Naive thymus-derived CD4-positive, alpha-beta T cell (primary cell): Measurements from ENCODE around the gene CORO2B. TPM values are rescaled to one million over a fixed set of nuclear protein-coding genes. Genes with fewer than 3 reads are reported as not detected.

Source experiments
- ATAC-seq: fragments of 150-1000 bp; cut with Tn5 transposase; 2 replicates; pipeline ENCODE4 v1.10.0; 2021; ENCODE audit warnings: mild to moderate bottlenecking, moderate library complexity
- CTCF ChIA-PET: fragments of 350-600 bp; sonication (Branson Sonifier 250); formaldehyde crosslinking; loops from one replicate; lab custom pipeline; 2021; ENCODE audit warnings: antibody characterized with exemption; lab: Charles Lee
- POLR2A ChIA-PET: fragments of 350-600 bp; sonication (Branson Sonifier 250); formaldehyde crosslinking; loops from one replicate; lab custom pipeline; 2021; ENCODE audit warnings: antibody characterized with exemption, inconsistent platforms; lab: Charles Lee
- DNase-seq, 9 donors: peaks; one replicate each; pipeline versions ENCODE4 v3.0.0 to v3.0.0-alpha.2; 2020 to 2022; ENCODE audit warnings: mixed read lengths in 1 of 9
- H3K27ac ChIP-seq: one replicate; pipeline ENCODE4 v1.7.0; 2013; ENCODE audit warnings: mild to moderate bottlenecking, low read depth, low read length, moderate library complexity
- H3K27me3 ChIP-seq, 2 donors: one replicate each; pipeline ENCODE4 v1.7.0; 2013; ENCODE audit warnings: low read length in 2 of 2, mild to moderate bottlenecking in 2 of 2, moderate library complexity in 2 of 2; ENCODE audit not compliant: control insufficient read depth in 2 of 2, insufficient read depth in 2 of 2
- H3K36me3 ChIP-seq, 3 experiments: 1 replicate in 2 of 3; 2 replicates in 1 of 3; pipeline ENCODE4 v1.7.0; 2013; ENCODE audit warnings: low read length in 3 of 3, mild to moderate bottlenecking in 3 of 3, moderate library complexity in 1 of 3; ENCODE audit not compliant: insufficient read depth in 3 of 3, control insufficient read depth in 2 of 3
- H3K4me1 ChIP-seq, 2 donors: one replicate each; pipeline ENCODE4 v1.7.0; 2013; ENCODE audit warnings: low read length in 2 of 2, mild to moderate bottlenecking in 2 of 2, moderate library complexity in 1 of 2; ENCODE audit not compliant: control insufficient read depth in 2 of 2, insufficient read depth in 2 of 2
- H3K4me3 ChIP-seq: 2 replicates; pipeline ENCODE4 v1.7.0; 2013; ENCODE audit warnings: mild to moderate bottlenecking, low read length
- H3K9me3 ChIP-seq, 3 experiments: 1 replicate in 2 of 3; 2 replicates in 1 of 3; pipeline ENCODE4 v1.7.0; 2013; ENCODE audit warnings: low read length in 3 of 3; ENCODE audit not compliant: control insufficient read depth in 2 of 3
- H3K27ac Mint-ChIP-seq, 9 donors: one replicate each; pipeline ENCODE4 v1.8.0; 2020 to 2022; ENCODE audit warnings: mixed read lengths in 9 of 9, mild to moderate bottlenecking in 8 of 9, moderate library complexity in 5 of 9, inconsistent platforms in 2 of 9
- H3K27me3 Mint-ChIP-seq, 5 donors: one replicate each; pipeline ENCODE4 v1.8.0; 2021 to 2022; ENCODE audit warnings: mixed read lengths in 5 of 5, mild to moderate bottlenecking in 1 of 5
- H3K36me3 Mint-ChIP-seq, 5 donors: one replicate each; pipeline ENCODE4 v1.8.0; 2020 to 2022; ENCODE audit warnings: mixed read lengths in 5 of 5, mild to moderate bottlenecking in 3 of 5, inconsistent platforms in 1 of 5
- H3K4me1 Mint-ChIP-seq, 7 donors: one replicate each; pipeline ENCODE4 v1.8.0; 2020 to 2022; ENCODE audit warnings: mixed read lengths in 7 of 7, mild to moderate bottlenecking in 3 of 7, inconsistent platforms in 1 of 7
- H3K4me3 Mint-ChIP-seq, 10 donors: one replicate each; pipeline ENCODE4 v1.8.0; 2020 to 2022; ENCODE audit warnings: mild to moderate bottlenecking in 10 of 10, mixed read lengths in 10 of 10, moderate library complexity in 6 of 10, inconsistent platforms in 2 of 10
- H3K9me3 Mint-ChIP-seq, 11 donors: one replicate each; pipeline ENCODE4 v1.8.0; 2020 to 2022; ENCODE audit warnings: mixed read lengths in 11 of 11, mild to moderate bottlenecking in 4 of 11, inconsistent platforms in 1 of 11, moderate library complexity in 1 of 11
- intact Hi-C, 2 donors: fragments of 100-400 bp; cut with micrococcal nuclease; formaldehyde crosslinking; loops; one replicate each; pipeline ENCODE4 v1.15.1; 2023
- polyA plus RNA-seq, 2 donors: library from polyadenylated mRNA; unstranded; fragments of 300-500 nt; fragmentation: Illumina TruSeq; gene quantifications; one replicate each; pipeline ENCODE4 v1.2.3, GENCODE V29; 2021
- total RNA-seq, 6 experiments: library from RNA in 5 of 6; stranded (reverse) in 5 of 6; gene quantifications; 1 replicate in 5 of 6; 2 replicates in 1 of 6; pipeline ENCODE4 v1.2.3 and lab custom pipeline; 2021 to 2026

The CORO2B gene
- total and polyA plus RNA-seq, 7 experiments from 2014 or later: 0.15 TPM; not detected in 6

- peaks cover 0 to 4% of the 10 kb centered on the region in 2 donors for H3K27me3 ChIP-seq
Measured at GRCh38 chr15:68557469-68558317, 21.1 kb upstream of the CORO2B start.

GRCh38 chr15:68558318-68559305 lies 20.2 kb upstream of the CORO2B start:
- H3K4me3 ChIP-seq: no peak overlapping the region
- no peak overlapping the region for H3K27ac ChIP-seq
- ATAC-seq (no peak), DNase-seq (peak in 1 of 9 donors; percentile 20)
- peak overlapping the region in 1 of 9 donors; percentile 21 for H3K27ac Mint-ChIP-seq
- peaks cover 0 to 4% of the 10 kb centered on the region in 2 donors for H3K27me3 ChIP-seq
- no peaks in the 10 kb centered on the region for H3K9me3 ChIP-seq
- peak overlapping the region; percentile 42 to 93 (median 84) for H3K4me3 Mint-ChIP-seq
- H3K36me3 ChIP-seq: no peaks in the 10 kb centered on the region
- peaks cover 4 to 9% of the 10 kb centered on the region in 2 donors for H3K4me1 ChIP-seq
- CTCF ChIA-PET: interaction anchor here (0.9 to 1.9 kb wide), 3 partner anchors 270 to 317 kb away, joined by 3 to 10 read pairs (median 4); no protein-coding TSS in a partner anchor
- H3K36me3 Mint-ChIP-seq: no peaks in the 10 kb centered on the region
- intact Hi-C loops: loop anchor here (1.0 to 2.0 kb wide), 7 partner anchors 116 to 367 kb away; no protein-coding TSS in a partner anchor
- peaks cover 0 to 2% (median 0%) of the 10 kb centered on the region in 11 donors for H3K9me3 Mint-ChIP-seq
- POLR2A ChIA-PET: no interaction called here
- H3K4me1 Mint-ChIP-seq: peaks cover 14 to 22% (median 18%) of the 10 kb centered on the region in 7 donors
- peaks cover 62 to 72% (median 64%) of the 10 kb centered on the region in 5 donors for H3K27me3 Mint-ChIP-seq

More at GRCh38 chr15:68557469-68558317, 21.1 kb upstream of the CORO2B start:
- ChIA-PET POLR2A (no interaction called here), CTCF (interaction anchor here (0.9 kb wide), 2 partner anchors 271 to 319 kb away, joined by 3 to 5 read pairs; no protein-coding TSS in a partner anchor)
- Mint-ChIP-seq H3K4me3 (peak overlapping the region in 2 of 10 donors; percentile 32 to 88), H3K27me3 (peaks cover 57 to 81% (median 73%) of the 10 kb centered on the region in 5 donors), H3K4me1 (peaks cover 14 to 22% (median 18%) of the 10 kb centered on the region in 7 donors), H3K36me3 (no peaks in the 10 kb centered on the region), H3K27ac (no peak overlapping the region), H3K9me3 (peaks cover 0 to 2% (median 0%) of the 10 kb centered on the region in 11 donors)
- peak in 1 of 9 donors; percentile 8 for DNase-seq
- Histone ChIP-seq H3K27ac (no peak overlapping the region), H3K4me3 (no peak overlapping the region), H3K9me3 (no peaks in the 10 kb centered on the region), H3K4me1 (peaks cover 4 to 9% of the 10 kb centered on the region in 2 donors), H3K36me3 (no peaks in the 10 kb centered on the region)
- intact Hi-C loops: loop anchor here (2.0 kb wide), 2 partner anchors 225 to 367 kb away; no protein-coding TSS in a partner anchor
- ATAC-seq: no peak

DNA sequence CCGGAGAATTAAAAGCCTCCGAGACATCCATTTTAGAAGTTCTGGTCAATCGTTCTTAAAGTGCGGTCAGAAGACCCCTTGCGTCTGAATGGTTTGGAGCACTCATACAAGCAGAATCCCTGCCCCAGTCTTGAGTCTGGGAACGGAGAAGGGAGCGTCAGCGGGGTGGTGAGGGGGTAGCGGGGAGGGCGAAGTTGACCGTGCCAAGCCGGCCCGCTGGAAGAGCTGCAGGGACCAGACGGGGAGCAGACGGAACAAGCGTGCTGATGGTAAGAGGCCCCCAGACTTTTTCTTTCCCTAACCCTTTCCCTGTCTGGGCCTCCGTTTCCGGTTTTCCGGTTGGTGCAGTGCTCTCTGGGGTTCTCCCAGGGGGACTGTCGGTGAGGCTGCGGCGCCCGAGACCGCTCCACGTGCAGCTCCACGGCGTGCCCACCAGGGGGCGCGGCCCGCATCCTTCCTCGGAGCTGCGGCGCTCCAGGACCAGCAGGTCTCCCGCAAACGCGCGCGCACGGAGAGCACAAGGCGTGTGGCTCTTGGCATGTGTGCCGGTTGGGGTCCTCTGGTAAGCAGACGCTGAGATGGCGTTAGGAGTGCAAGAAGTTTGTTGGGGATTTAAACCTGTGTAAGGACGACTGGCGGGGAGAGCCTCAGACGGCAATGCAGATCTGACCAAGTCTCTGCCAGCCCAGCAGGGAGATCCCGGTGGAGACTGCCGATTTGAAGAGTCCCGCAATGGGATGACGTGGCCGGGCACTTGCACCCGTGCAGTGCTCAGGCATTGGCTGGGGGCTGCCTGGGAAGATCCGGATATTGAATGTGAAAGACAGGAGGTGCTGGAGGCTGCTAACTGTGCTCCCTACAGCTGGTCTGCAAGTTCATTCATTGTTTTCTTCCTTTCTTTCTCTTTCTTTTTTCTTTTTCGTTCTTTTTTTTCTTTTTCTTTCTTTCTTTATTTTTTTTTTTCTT lies 19.2 kb upstream of the CORO2B start:
- H3K9me3 Mint-ChIP-seq: peaks cover 0 to 2% (median 0%) of the 10 kb centered on the region in 11 donors
- CTCF ChIA-PET: interaction anchor here (0.7 to 1.9 kb wide), 7 partner anchors 112 to 368 kb away, joined by 3 to 10 read pairs (median 3); no protein-coding TSS in a partner anchor
- Histone ChIP-seq H3K4me1 (peaks cover 4 to 9% of the 10 kb centered on the region in 2 donors), H3K4me3 (peak overlapping the region; percentile 49), H3K27ac (no peak overlapping the region), H3K27me3 (peaks cover 0 to 4% of the 10 kb centered on the region in 2 donors), H3K36me3 (no peaks in the 10 kb centered on the region), H3K9me3 (no peaks in the 10 kb centered on the region)
- no peaks in the 10 kb centered on the region for H3K36me3 Mint-ChIP-seq
- peak overlapping the region in 1 of 9 donors; percentile 65 for H3K27ac Mint-ChIP-seq
- POLR2A ChIA-PET: no interaction called here
- H3K4me3 Mint-ChIP-seq: peak overlapping the region; percentile 42 to 93 (median 84)
- DNase-seq (peak; percentile 45 to 82 (median 72)), ATAC-seq (peak; percentile 93)
- intact Hi-C loops: loop anchor here (1.0 to 2.0 kb wide), 7 partner anchors 115 to 366 kb away; no protein-coding TSS in a partner anchor
- peaks cover 14 to 22% (median 17%) of the 10 kb centered on the region in 7 donors for H3K4me1 Mint-ChIP-seq
- peaks cover 54 to 67% (median 56%) of the 10 kb centered on the region in 5 donors for H3K27me3 Mint-ChIP-seq

DNA sequence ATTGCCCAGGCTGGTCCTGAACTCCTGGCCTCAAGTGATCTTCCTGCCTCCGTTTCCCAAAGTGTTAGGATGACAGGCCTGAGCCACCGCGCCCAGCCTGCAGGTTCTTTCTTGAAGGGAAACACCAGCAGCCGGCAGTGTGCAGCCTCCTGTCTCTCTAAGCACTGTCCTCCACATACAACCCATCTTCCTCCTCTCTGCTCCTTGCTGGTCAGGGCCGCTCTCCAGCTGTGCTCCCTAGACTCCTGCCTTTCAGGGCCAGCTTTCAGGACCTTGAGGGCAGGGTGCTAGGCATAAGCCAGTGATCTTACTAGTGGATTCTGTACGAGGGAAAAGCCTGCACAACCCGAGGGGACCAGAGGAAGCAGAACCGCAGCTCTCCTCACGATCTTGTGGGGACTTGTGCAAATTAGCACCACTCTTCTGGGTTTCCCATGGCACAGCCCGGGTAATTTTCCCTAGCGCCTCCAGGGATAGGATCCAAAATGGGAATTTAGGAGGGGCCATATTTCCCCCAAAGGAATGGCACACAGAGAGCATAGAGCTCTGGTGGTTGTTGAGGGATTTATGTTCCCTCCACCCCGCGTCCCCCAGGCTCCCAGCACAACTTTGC lies 18.2 kb upstream of the CORO2B start:
- Histone ChIP-seq H3K4me3 (no peak overlapping the region), H3K4me1 (peaks cover 4 to 9% of the 10 kb centered on the region in 2 donors), H3K27me3 (peaks cover 0 to 4% of the 10 kb centered on the region in 2 donors), H3K27ac (no peak overlapping the region), H3K9me3 (no peaks in the 10 kb centered on the region), H3K36me3 (no peaks in the 10 kb centered on the region)
- Mint-ChIP-seq H3K36me3 (no peaks in the 10 kb centered on the region), H3K27me3 (peaks cover 45 to 66% (median 48%) of the 10 kb centered on the region in 5 donors), H3K27ac (peak overlapping the region in 1 of 9 donors; percentile 79), H3K9me3 (peaks cover 0 to 2% (median 0%) of the 10 kb centered on the region in 11 donors), H3K4me1 (peaks cover 14 to 22% (median 17%) of the 10 kb centered on the region in 7 donors), H3K4me3 (peak overlapping the region in 9 of 10 donors; percentile 42 to 93 (median 85))
- ChIA-PET POLR2A (no interaction called here), CTCF (interaction anchor here (0.9 to 1.9 kb wide), 8 partner anchors 10 to 367 kb away, joined by 3 to 10 read pairs (median 4); no protein-coding TSS in a partner anchor)
- ATAC-seq (no peak), DNase-seq (peak in 1 of 9 donors; percentile 16)
- intact Hi-C loops: no loop called here

- Histone ChIP-seq H3K4me3 (no peak overlapping the region), H3K36me3 (no peaks in the 10 kb centered on the region), H3K27me3 (peaks cover 0 to 4% of the 10 kb centered on the region in 2 donors), H3K27ac (no peak overlapping the region), H3K4me1 (peaks cover 4 to 9% of the 10 kb centered on the region in 2 donors), H3K9me3 (no peaks in the 10 kb centered on the region)
- ATAC-seq: no peak
- H3K9me3 Mint-ChIP-seq: peaks cover 0 to 2% (median 0%) of the 10 kb centered on the region in 11 donors
- no peaks in the 10 kb centered on the region for H3K36me3 Mint-ChIP-seq
- POLR2A ChIA-PET: no interaction called here
- no peak overlapping the region for H3K27ac Mint-ChIP-seq
- DNase-seq: no peak
- peak overlapping the region in 1 of 10 donors; percentile 88 for H3K4me3 Mint-ChIP-seq
- peaks cover 42 to 66% (median 44%) of the 10 kb centered on the region in 5 donors for H3K27me3 Mint-ChIP-seq
- H3K4me1 Mint-ChIP-seq: peaks cover 14 to 22% (median 17%) of the 10 kb centered on the region in 7 donors
- intact Hi-C loops: no loop called here
- CTCF ChIA-PET: interaction anchor here (0.9 to 1.3 kb wide), 4 partner anchors 9 to 318 kb away, joined by 3 to 4 read pairs (median 4); no protein-coding TSS in a partner anchor
Measured at GRCh38 chr15:68561171-68561900, 17.5 kb upstream of the CORO2B start.
